ENCODE data around the gene SMIM41.

Gene SMIM41

GRCh38 chr12:52054833-52055730, 24.4 kb upstream of the SMIM41 start:
- TF ChIP-seq, protein P1, sequence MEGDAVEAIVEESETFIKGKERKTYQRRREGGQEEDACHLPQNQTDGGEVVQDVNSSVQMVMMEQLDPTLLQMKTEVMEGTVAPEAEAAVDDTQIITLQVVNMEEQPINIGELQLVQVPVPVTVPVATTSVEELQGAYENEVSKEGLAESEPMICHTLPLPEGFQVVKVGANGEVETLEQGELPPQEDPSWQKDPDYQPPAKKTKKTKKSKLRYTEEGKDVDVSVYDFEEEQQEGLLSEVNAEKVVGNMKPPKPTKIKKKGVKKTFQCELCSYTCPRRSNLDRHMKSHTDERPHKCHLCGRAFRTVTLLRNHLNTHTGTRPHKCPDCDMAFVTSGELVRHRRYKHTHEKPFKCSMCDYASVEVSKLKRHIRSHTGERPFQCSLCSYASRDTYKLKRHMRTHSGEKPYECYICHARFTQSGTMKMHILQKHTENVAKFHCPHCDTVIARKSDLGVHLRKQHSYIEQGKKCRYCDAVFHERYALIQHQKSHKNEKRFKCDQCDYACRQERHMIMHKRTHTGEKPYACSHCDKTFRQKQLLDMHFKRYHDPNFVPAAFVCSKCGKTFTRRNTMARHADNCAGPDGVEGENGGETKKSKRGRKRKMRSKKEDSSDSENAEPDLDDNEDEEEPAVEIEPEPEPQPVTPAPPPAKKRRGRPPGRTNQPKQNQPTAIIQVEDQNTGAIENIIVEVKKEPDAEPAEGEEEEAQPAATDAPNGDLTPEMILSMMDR (IDR thresholded peaks at IDR 0.05; ENCODE audit: insufficient read depth, low read depth, low read length, missing control alignments): no peak
- no peak overlapping the region for H3K4me3 ChIP-seq (ENCODE audit: low read depth, low read length)
- DNase-seq (ENCODE audit: low read depth): no peak

DNA sequence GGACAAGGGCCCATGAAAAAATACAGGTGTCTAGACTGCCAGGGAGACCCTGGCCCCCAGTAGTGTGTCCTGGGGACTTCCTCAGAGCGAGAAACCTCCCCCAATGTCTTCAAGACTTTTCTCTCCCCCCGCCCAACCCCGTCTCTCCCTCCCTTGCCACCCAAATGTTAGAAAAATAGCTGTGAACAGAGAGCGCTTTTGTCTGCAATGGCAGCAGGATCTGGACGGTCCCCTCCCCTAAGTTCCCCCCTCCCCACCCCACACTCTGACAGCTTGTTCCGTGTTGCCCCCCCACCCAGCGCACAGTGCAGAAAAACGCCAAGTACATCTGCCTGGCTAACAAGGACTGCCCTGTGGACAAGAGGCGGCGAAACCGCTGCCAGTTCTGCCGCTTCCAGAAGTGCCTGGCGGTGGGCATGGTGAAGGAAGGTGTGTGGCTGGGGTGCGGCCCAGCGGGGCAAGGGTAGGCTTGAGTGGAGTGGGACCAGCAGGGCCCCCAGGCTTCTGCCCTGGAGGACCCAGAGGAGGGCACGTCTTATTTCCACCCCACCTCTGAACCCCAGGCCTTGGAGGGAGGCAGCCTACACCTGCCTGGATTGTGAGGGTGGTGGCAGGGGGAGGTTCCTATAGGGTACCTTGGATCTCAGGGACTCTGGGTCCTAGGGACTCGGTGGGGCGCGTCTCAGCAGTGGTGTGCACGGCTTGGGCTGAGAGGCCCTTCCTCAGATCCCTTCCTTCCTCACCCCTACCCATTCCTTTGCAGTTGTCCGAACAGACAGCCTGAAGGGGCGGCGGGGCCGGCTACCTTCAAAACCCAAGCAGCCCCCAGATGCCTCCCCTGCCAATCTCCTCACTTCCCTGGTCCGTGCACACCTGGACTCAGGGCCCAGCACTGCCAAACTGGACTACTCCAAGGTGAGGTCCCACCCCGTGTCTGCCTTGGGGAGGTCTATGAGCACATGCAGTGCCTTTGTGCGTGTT, 23.5 kb upstream of the SMIM41 start:
- DNase-seq (ENCODE audit: low read depth): no peak
- no peak overlapping the region for H3K4me3 ChIP-seq (ENCODE audit: low read depth, low read length)
- TF ChIP-seq, protein P1 (IDR thresholded peaks at IDR 0.05; ENCODE audit: insufficient read depth, low read depth, low read length, missing control alignments): no peak

DNA sequence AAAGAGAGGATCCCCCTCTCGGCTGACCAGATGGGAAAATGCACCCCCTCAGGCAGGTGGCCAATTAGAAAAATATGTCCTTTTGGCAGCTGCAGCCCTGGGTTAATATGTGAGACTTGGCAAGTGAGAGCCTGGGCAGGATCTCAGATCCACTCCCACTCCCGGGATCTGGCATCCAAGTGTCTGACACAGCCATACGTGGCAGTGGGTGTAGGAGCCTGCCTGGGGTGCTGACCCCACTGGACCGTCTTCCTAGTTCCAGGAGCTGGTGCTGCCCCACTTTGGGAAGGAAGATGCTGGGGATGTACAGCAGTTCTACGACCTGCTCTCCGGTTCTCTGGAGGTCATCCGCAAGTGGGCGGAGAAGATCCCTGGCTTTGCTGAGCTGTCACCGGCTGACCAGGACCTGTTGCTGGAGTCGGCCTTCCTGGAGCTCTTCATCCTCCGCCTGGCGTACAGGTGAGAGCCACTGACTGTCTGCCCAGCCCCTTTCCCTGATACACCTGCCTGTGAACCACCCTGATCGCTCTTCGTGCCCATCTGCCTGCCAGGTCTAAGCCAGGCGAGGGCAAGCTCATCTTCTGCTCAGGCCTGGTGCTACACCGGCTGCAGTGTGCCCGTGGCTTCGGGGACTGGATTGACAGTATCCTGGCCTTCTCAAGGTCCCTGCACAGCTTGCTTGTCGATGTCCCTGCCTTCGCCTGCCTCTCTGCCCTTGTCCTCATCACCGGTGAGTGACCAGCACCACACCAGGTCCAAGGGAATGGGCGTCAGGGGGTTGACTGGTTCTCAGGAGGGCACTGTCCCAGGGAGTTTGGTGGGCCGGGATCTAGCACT, 22.5 kb upstream of the SMIM41 start:
- TF ChIP-seq, protein P1 (IDR thresholded peaks at IDR 0.05; ENCODE audit: insufficient read depth, low read depth, low read length, missing control alignments): no peak
- no peak overlapping the region for H3K4me3 ChIP-seq (ENCODE audit: low read depth, low read length)
- no peak for DNase-seq (ENCODE audit: low read depth)

DNA sequence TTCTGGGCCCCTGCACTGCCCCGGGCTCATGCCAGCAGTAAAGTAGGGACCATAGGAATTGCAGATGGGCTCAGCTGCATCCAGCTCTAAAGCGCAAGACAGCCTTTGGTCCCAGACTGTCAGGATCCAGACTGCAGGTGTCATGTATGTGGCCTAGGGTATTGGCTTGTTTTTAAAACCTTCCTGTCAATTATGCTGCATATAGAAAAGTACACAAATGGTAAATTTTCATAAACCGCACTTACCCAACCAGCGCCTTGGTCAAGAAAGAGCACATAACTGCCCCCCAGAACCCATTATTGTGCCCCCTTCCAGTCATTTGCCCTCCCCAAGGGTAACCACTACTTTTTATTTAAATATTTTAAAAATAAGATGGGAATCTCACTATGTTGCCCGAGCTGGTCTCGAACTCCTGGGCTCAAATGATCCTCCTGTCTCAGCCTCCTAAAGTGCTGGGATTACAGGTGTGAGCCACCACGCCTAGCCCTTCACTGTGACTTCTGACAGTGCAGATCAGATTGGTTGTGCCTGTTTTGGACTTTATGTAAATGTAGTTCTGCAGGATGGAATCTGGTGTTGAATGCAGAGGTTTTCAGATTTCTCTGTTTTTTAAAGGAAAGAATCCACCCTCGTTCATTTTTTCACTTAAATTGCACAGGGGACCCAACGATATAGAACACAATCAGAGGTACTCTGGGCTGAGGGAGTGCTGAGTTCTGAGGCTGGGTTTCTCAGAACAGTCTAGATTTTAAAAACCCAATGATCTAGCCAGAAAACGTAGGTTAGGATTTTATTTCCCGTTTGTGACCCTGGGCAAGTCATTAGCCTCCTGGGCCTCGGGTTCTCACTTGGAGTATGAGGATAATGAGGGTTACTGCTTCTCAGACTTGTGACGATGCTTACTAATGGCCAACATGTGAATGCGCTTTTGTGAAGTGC, 21.6 kb upstream of the SMIM41 start:
- no peak for DNase-seq (ENCODE audit: low read depth)
- TF ChIP-seq, protein P1 (IDR thresholded peaks at IDR 0.05; ENCODE audit: insufficient read depth, low read depth, low read length, missing control alignments): no peak

DNA sequence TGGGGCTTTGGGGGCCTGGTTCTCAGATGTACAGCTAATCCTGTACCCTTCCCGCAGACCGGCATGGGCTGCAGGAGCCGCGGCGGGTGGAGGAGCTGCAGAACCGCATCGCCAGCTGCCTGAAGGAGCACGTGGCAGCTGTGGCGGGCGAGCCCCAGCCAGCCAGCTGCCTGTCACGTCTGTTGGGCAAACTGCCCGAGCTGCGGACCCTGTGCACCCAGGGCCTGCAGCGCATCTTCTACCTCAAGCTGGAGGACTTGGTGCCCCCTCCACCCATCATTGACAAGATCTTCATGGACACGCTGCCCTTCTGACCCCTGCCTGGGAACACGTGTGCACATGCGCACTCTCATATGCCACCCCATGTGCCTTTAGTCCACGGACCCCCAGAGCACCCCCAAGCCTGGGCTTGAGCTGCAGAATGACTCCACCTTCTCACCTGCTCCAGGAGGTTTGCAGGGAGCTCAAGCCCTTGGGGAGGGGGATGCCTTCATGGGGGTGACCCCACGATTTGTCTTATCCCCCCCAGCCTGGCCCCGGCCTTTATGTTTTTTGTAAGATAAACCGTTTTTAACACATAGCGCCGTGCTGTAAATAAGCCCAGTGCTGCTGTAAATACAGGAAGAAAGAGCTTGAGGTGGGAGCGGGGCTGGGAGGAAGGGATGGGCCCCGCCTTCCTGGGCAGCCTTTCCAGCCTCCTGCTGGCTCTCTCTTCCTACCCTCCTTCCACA, 20.7 kb upstream of the SMIM41 start:
- no peak overlapping the region for H3K4me3 ChIP-seq (ENCODE audit: low read depth, low read length)
- TF ChIP-seq, protein P1 (IDR thresholded peaks at IDR 0.05; ENCODE audit: insufficient read depth, low read depth, low read length, missing control alignments): no peak
- DNase-seq (ENCODE audit: low read depth): no peak

More for the DNA sequence above, 21.6 kb upstream of the SMIM41 start:
- H3K4me3 ChIP-seq (ENCODE audit: low read depth, low read length): no peak overlapping the region
